ENCODE measurements around the gene PCTP.
A peak's percentile ranks its signal among the peaks of the same experiment; 100 is the strongest.

The PCTP gene

DNA sequence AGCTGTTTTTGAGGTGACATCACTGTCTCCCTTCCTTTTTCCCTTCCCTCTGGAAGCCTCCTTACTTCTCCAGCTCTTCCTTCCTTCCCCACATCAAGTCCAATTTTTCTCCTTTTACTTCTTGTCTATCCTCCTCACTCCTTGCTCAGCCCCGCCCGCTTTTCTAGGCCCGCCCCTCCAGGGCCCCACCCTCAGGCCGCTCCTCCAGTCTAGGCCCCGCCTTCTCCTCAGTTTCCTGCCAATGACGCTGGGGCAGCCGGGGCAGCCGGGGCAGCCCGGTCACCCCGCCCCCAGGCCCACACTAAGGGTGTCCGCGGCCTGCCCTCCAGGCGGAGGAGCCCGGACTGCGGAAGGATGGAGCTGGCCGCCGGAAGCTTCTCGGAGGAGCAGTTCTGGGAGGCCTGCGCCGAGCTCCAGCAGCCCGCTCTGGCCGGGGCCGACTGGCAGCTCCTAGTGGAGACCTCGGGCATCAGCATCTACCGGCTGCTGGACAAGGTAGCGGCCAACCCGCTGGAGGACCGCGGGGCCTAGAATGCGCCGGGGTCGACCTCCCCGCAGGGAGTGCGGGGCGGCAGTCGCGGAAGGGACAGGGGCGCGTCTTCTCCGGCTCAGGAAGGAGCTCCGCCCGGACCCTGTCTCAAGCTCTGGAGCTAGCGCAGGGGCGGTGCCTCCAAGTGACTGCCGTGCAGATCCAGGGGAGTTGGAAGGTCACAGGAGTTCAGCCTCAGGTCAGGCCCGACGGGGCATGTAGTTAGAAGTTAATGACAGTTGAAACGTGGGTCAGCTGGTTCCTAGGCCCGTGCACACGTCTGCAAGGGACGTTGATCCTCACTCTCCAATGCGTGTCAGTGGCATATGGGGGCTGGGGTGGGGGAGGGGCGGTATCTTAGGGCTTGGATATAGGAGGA is at the start of gene PCTP:
Gene PCTP, plus strand, starts transcription at position 302 of the 908 bp plus-strand sequence. Its CDS starts 53 bp downstream, at position 355.
- Histone ChIP-seq H3K9ac (ENCODE audit: low read length) (peak within 1 kb of the TSS; percentile 34; the same call in 1 of the 2 replicates), H2AFZ (ENCODE audit: low read length) (no peak within 1 kb of the TSS), H3K4me3 (ENCODE audit: low read depth, low read length, poor library complexity, severe bottlenecking) (peak within 1 kb of the TSS; percentile 66), H3F3A (ENCODE audit: insufficient read depth, low read length) (no peaks in the 10 kb centered on the region), H3K36me3 (ENCODE audit: insufficient read depth, low read length) (no peaks in the 10 kb centered on the region), H4K20me1 (ENCODE audit: insufficient read depth, low read length) (no peaks in the 10 kb centered on the region), H3K4me1 (ENCODE audit: insufficient read depth, low read length, severe bottlenecking) (no peaks in the 10 kb centered on the region), H3K4me2 (ENCODE audit: low read length) (peak within 1 kb of the TSS; percentile 61), H3K27ac (ENCODE audit: low read depth, low read length, poor library complexity, severe bottlenecking) (no peak within 1 kb of the TSS), H3K9me2 (ENCODE audit: low read depth, low read length) (no peaks in the 10 kb centered on the region), H3K9me3 (ENCODE audit: low read length) (no peaks in the 10 kb centered on the region), H3K27me3 (ENCODE audit: insufficient read depth, low read length) (no peaks in the 10 kb centered on the region), H3K79me2 (ENCODE audit: insufficient read depth, low read length) (no peaks in the 10 kb centered on the region)
- TF ChIP-seq EZH2 (IDR thresholded peaks at IDR 0.05; ENCODE audit: borderline replicate concordance, low read length), result no peak
- TF ChIP-seq, protein P1, sequence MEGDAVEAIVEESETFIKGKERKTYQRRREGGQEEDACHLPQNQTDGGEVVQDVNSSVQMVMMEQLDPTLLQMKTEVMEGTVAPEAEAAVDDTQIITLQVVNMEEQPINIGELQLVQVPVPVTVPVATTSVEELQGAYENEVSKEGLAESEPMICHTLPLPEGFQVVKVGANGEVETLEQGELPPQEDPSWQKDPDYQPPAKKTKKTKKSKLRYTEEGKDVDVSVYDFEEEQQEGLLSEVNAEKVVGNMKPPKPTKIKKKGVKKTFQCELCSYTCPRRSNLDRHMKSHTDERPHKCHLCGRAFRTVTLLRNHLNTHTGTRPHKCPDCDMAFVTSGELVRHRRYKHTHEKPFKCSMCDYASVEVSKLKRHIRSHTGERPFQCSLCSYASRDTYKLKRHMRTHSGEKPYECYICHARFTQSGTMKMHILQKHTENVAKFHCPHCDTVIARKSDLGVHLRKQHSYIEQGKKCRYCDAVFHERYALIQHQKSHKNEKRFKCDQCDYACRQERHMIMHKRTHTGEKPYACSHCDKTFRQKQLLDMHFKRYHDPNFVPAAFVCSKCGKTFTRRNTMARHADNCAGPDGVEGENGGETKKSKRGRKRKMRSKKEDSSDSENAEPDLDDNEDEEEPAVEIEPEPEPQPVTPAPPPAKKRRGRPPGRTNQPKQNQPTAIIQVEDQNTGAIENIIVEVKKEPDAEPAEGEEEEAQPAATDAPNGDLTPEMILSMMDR (IDR thresholded peaks at IDR 0.05; ENCODE audit: low read length), result peak; percentile 10; the same call in 1 of the 2 replicates

DNA sequence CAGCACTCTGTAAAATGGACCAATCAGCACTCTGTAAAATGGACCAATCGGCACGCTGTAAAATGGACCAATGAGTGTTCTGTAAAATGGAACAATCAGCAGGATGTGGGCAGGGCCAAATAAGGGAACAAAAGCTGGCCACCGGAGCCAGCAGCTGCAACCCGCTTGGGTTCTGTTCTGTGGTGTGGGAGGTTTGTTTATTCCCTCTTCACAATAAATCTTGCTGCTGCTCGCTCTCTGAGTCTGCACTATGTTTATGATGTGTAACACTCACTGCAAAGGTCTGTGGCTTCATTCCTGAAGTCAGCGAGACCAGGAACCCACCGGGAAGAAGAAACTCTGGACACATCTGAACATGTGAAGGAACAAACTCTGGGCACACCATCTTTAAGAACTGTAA is 48.7 kb upstream of the PCTP start:
- Histone ChIP-seq H3F3A (ENCODE audit: insufficient read depth, low read length) (no peaks in the 10 kb centered on the region), H4K20me1 (ENCODE audit: insufficient read depth, low read length) (no peaks in the 10 kb centered on the region), H2AFZ (ENCODE audit: low read length) (no peak overlapping the region), H3K4me1 (ENCODE audit: insufficient read depth, low read length, severe bottlenecking) (no peaks in the 10 kb centered on the region), H3K4me2 (ENCODE audit: low read length) (no peak overlapping the region), H3K79me2 (ENCODE audit: insufficient read depth, low read length) (no peaks in the 10 kb centered on the region), H3K9ac (ENCODE audit: low read length) (no peak overlapping the region), H3K36me3 (ENCODE audit: insufficient read depth, low read length) (no peaks in the 10 kb centered on the region), H3K27ac (ENCODE audit: low read depth, low read length, poor library complexity, severe bottlenecking) (no peak overlapping the region), H3K9me3 (ENCODE audit: low read length) (peaks cover 4% of the 10 kb centered on the region; the same call in 1 of the 2 replicates), H3K27me3 (ENCODE audit: insufficient read depth, low read length) (no peaks in the 10 kb centered on the region), H3K4me3 (ENCODE audit: low read depth, low read length, poor library complexity, severe bottlenecking) (no peak overlapping the region), H3K9me2 (ENCODE audit: low read depth, low read length) (no peaks in the 10 kb centered on the region)
- TF ChIP-seq, protein P1 (IDR thresholded peaks at IDR 0.05; ENCODE audit: low read length), result no peak
- TF ChIP-seq EZH2 (IDR thresholded peaks at IDR 0.05; ENCODE audit: borderline replicate concordance, low read length), result no peak

DNA sequence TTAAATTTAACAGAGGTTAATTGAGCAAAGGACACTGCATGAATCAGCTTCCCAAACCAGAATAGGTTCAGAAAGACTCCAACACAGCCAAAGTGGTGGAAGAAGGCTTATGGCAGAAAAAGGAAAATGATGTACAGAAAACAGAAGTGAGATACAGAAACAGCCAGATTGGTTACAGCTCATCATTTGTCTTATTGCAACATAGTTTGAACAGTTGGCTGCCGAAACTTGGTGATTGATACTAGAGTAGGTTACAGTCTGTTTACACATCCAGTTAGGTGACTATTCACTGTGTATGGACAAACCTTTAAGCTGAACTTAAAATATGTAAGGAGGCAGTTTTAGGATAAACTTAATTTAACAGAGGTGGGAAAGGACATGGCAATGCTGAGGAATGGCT is 46.5 kb upstream of the PCTP start:
- Histone ChIP-seq H3K36me3 (ENCODE audit: insufficient read depth, low read length) (no peaks in the 10 kb centered on the region), H3K9ac (ENCODE audit: low read length) (no peak overlapping the region), H3F3A (ENCODE audit: insufficient read depth, low read length) (no peaks in the 10 kb centered on the region), H3K9me2 (ENCODE audit: low read depth, low read length) (no peaks in the 10 kb centered on the region), H3K4me3 (ENCODE audit: low read depth, low read length, poor library complexity, severe bottlenecking) (no peak overlapping the region), H3K27ac (ENCODE audit: low read depth, low read length, poor library complexity, severe bottlenecking) (no peak overlapping the region), H4K20me1 (ENCODE audit: insufficient read depth, low read length) (no peaks in the 10 kb centered on the region), H3K4me2 (ENCODE audit: low read length) (no peak overlapping the region), H3K79me2 (ENCODE audit: insufficient read depth, low read length) (no peaks in the 10 kb centered on the region), H2AFZ (ENCODE audit: low read length) (no peak overlapping the region), H3K9me3 (ENCODE audit: low read length) (peaks cover 4% of the 10 kb centered on the region; the same call in 1 of the 2 replicates), H3K4me1 (ENCODE audit: insufficient read depth, low read length, severe bottlenecking) (no peaks in the 10 kb centered on the region), H3K27me3 (ENCODE audit: insufficient read depth, low read length) (no peaks in the 10 kb centered on the region)
- no peak for TF ChIP-seq EZH2 (IDR thresholded peaks at IDR 0.05; ENCODE audit: borderline replicate concordance, low read length)
- TF ChIP-seq, protein P1 (IDR thresholded peaks at IDR 0.05; ENCODE audit: low read length), result no peak

Data from OCI-LY1 (cell line).